ENCODE data around the gene ST3GAL3.

ST3GAL3 gene

GRCh38 chr1:43938383-43938782, 231.0 kb downstream of the ST3GAL3 start:
- H3K36me3 ChIP-seq (ENCODE audit: insufficient read depth, insufficient read length, low read length), result peaks cover 18% of the 10 kb centered on the region
- H3K4me3 ChIP-seq (ENCODE audit: insufficient read length, low read depth), result no peak overlapping the region
- peak overlapping the region; percentile 22 for H3K9ac ChIP-seq (ENCODE audit: insufficient read length, low read depth)
- no peaks in the 10 kb centered on the region for H3K9me3 ChIP-seq (ENCODE audit: insufficient read depth, low read length)
- H3K4me1 ChIP-seq (ENCODE audit: insufficient read depth, insufficient read length), result peaks cover 46% of the 10 kb centered on the region
- peaks cover 6% of the 10 kb centered on the region for H3K27me3 ChIP-seq (ENCODE audit: insufficient read depth, insufficient read length)
- TF ChIP-seq ZNF274 (IDR thresholded peaks at IDR 0.05; ENCODE audit: low read depth, low read length) (no peak), SUZ12 (IDR thresholded peaks at IDR 0.05; ENCODE audit: extremely low read depth, insufficient read depth, insufficient read length) (no peak), YY1 (IDR thresholded peaks at IDR 0.05; ENCODE audit: insufficient read depth, insufficient read length) (no peak)
- DNase-seq (ENCODE audit: low read depth, low spot score), result no peak

- TF ChIP-seq ZNF274 (IDR thresholded peaks at IDR 0.05; ENCODE audit: low read depth, low read length), result no peak
- no peak for TF ChIP-seq YY1 (IDR thresholded peaks at IDR 0.05; ENCODE audit: insufficient read depth, insufficient read length)
- no peak for TF ChIP-seq SUZ12 (IDR thresholded peaks at IDR 0.05; ENCODE audit: extremely low read depth, insufficient read depth, insufficient read length)
These were observed 231.7 kb downstream of the ST3GAL3 start for GRCh38 chr1:43938892-43939587.

GRCh38 chr1:43942411-43942810, 235.1 kb downstream of the ST3GAL3 start:
- no peak overlapping the region for H3K9ac ChIP-seq (ENCODE audit: insufficient read length, low read depth)
- H3K27me3 ChIP-seq (ENCODE audit: insufficient read depth, insufficient read length), result no peaks in the 10 kb centered on the region
- peaks cover 8% of the 10 kb centered on the region for H3K36me3 ChIP-seq (ENCODE audit: insufficient read depth, insufficient read length, low read length)
- H3K4me3 ChIP-seq (ENCODE audit: insufficient read length, low read depth), result no peak overlapping the region
- no peak for TF ChIP-seq YY1 (IDR thresholded peaks at IDR 0.05; ENCODE audit: insufficient read depth, insufficient read length)
- no peak for TF ChIP-seq ZNF274 (IDR thresholded peaks at IDR 0.05; ENCODE audit: low read depth, low read length)
- TF ChIP-seq SUZ12 (IDR thresholded peaks at IDR 0.05; ENCODE audit: extremely low read depth, insufficient read depth, insufficient read length), result no peak
- H3K9me3 ChIP-seq (ENCODE audit: insufficient read depth, low read length), result no peaks in the 10 kb centered on the region
- H3K4me1 ChIP-seq (ENCODE audit: insufficient read depth, insufficient read length), result peaks cover 19% of the 10 kb centered on the region
- no peak for DNase-seq (ENCODE audit: low read depth, low spot score)

More at GRCh38 chr1:43938892-43939587, 231.7 kb downstream of the ST3GAL3 start:
- Histone ChIP-seq H3K4me1 (ENCODE audit: insufficient read depth, insufficient read length) (peaks cover 44% of the 10 kb centered on the region), H3K36me3 (ENCODE audit: insufficient read depth, insufficient read length, low read length) (peaks cover 18% of the 10 kb centered on the region), H3K9me3 (ENCODE audit: insufficient read depth, low read length) (no peaks in the 10 kb centered on the region), H3K4me3 (ENCODE audit: insufficient read length, low read depth) (no peak overlapping the region), H3K9ac (ENCODE audit: insufficient read length, low read depth) (peak overlapping the region; percentile 22), H3K27me3 (ENCODE audit: insufficient read depth, insufficient read length) (peaks cover 6% of the 10 kb centered on the region)
- DNase-seq (ENCODE audit: low read depth, low spot score), result peak; percentile 35

GRCh38 chr1:43944860-43945259, 237.5 kb downstream of the ST3GAL3 start:
- H3K36me3 ChIP-seq (ENCODE audit: insufficient read depth, insufficient read length, low read length), result peaks cover 13% of the 10 kb centered on the region
- H3K27me3 ChIP-seq (ENCODE audit: insufficient read depth, insufficient read length), result no peaks in the 10 kb centered on the region
- no peak for TF ChIP-seq SUZ12 (IDR thresholded peaks at IDR 0.05; ENCODE audit: extremely low read depth, insufficient read depth, insufficient read length)
- DNase-seq (ENCODE audit: low read depth, low spot score), result no peak
- no peak overlapping the region for H3K9ac ChIP-seq (ENCODE audit: insufficient read length, low read depth)
- no peak overlapping the region for H3K4me3 ChIP-seq (ENCODE audit: insufficient read length, low read depth)
- no peaks in the 10 kb centered on the region for H3K9me3 ChIP-seq (ENCODE audit: insufficient read depth, low read length)
- H3K4me1 ChIP-seq (ENCODE audit: insufficient read depth, insufficient read length), result peaks cover 21% of the 10 kb centered on the region

- H3K4me3 ChIP-seq (ENCODE audit: insufficient read length, low read depth), result peak overlapping the region; percentile 98
- H3K4me1 ChIP-seq (ENCODE audit: insufficient read depth, insufficient read length), result peaks cover 21% of the 10 kb centered on the region
- no peaks in the 10 kb centered on the region for H3K27me3 ChIP-seq (ENCODE audit: insufficient read depth, insufficient read length)
- no peak for DNase-seq (ENCODE audit: low read depth, low spot score)
- peak overlapping the region; percentile 99 for H3K9ac ChIP-seq (ENCODE audit: insufficient read length, low read depth)
- H3K9me3 ChIP-seq (ENCODE audit: insufficient read depth, low read length), result no peaks in the 10 kb centered on the region
- TF ChIP-seq YY1 (IDR thresholded peaks at IDR 0.05; ENCODE audit: insufficient read depth, insufficient read length), result no peak
- no peak for TF ChIP-seq ZNF274 (IDR thresholded peaks at IDR 0.05; ENCODE audit: low read depth, low read length)
- TF ChIP-seq SUZ12 (IDR thresholded peaks at IDR 0.05; ENCODE audit: extremely low read depth, insufficient read depth, insufficient read length), result no peak
- H3K36me3 ChIP-seq (ENCODE audit: insufficient read depth, insufficient read length, low read length), result peaks cover 22% of the 10 kb centered on the region
These were observed 238.4 kb downstream of the ST3GAL3 start for GRCh38 chr1:43945674-43946235.

GRCh38 chr1:43946236-43947060, 239.1 kb downstream of the ST3GAL3 start, which contains the start of gene IPO13:
Gene IPO13 (plus strand): TSS chr1:43946950. CDS start chr1:43947601, 651 bp downstream.
- DNase-seq (ENCODE audit: low read depth, low spot score), result peak; percentile 100
- Histone ChIP-seq H3K36me3 (ENCODE audit: insufficient read depth, insufficient read length, low read length) (peaks cover 28% of the 10 kb centered on the region), H3K4me1 (ENCODE audit: insufficient read depth, insufficient read length) (peaks cover 21% of the 10 kb centered on the region), H3K9me3 (ENCODE audit: insufficient read depth, low read length) (no peaks in the 10 kb centered on the region), H3K9ac (ENCODE audit: insufficient read length, low read depth) (peak within 1 kb of the TSS; percentile 99), H3K4me3 (ENCODE audit: insufficient read length, low read depth) (peak within 1 kb of the TSS; percentile 98), H3K27me3 (ENCODE audit: insufficient read depth, insufficient read length) (no peaks in the 10 kb centered on the region)
- no peak for TF ChIP-seq YY1 (IDR thresholded peaks at IDR 0.05; ENCODE audit: insufficient read depth, insufficient read length)
- TF ChIP-seq ZNF274 (IDR thresholded peaks at IDR 0.05; ENCODE audit: low read depth, low read length), result no peak
- TF ChIP-seq SUZ12 (IDR thresholded peaks at IDR 0.05; ENCODE audit: extremely low read depth, insufficient read depth, insufficient read length), result no peak

Measured in NT2/D1 (cell line).